ENCODE measurements around the gene TUBB6. TPM values are rescaled to one million over a fixed set of nuclear protein-coding genes. Genes with fewer than 3 reads are reported as not detected.

Gene TUBB6
- total RNA-seq (1 to 10 TPM; 2.1 to 3.1 TPM), polyA plus RNA-seq (1 to 10 TPM in 2 of 3 donors, not detected in 1; 1.2 to 3.1 TPM), total RNA-seq (0 to 0.49 (median 0.23) reads per million in 6 experiments)

GRCh38 chr18:12307701-12308385, at the start of gene TUBB6:
Gene TUBB6 (plus strand): TSS chr18:12308241. CDS start chr18:12308293, 52 bp downstream.
- Mint-ChIP-seq H3K36me3 (peaks cover 6 to 13% (median 10%) of the 10 kb centered on the region in 3 donors), H3K9me3 (peaks cover 0 to 28% (median 8%) of the 10 kb centered on the region in 9 donors), H3K4me1 (peaks cover 3 to 25% (median 15%) of the 10 kb centered on the region in 4 donors), H3K4me3 (peak within 1 kb of the TSS; percentile 57 to 90 (median 78)), H3K27me3 (peaks cover 20 to 55% (median 40%) of the 10 kb centered on the region in 5 donors), H3K27ac (no peak within 1 kb of the TSS)
- POLR2A ChIA-PET = interaction anchor here (1.0 kb wide), 1 partner anchor 69 kb away, joined by 3 read pairs; the partner anchor contains the start of gene AFG3L2
- ATAC-seq (peak; percentile 46 to 71), DNase-seq (peak in 1 of 10 donors; percentile 30)

- Mint-ChIP-seq H3K36me3 (no peaks in the 10 kb centered on the region), H3K27me3 (peaks cover 20 to 45% (median 25%) of the 10 kb centered on the region in 5 donors), H3K4me1 (no peaks in the 10 kb centered on the region), H3K9me3 (no peaks in the 10 kb centered on the region), H3K4me3 (no peak overlapping the region), H3K27ac (no peak overlapping the region)
- POLR2A ChIA-PET = no interaction called here
- DNase-seq (no peak), ATAC-seq (no peak)
These were observed 49.0 kb upstream of the TUBB6 start for GRCh38 chr18:12258719-12259705.

GRCh38 chr18:12262748-12263147, 45.3 kb upstream of the TUBB6 start:
- H3K27ac Mint-ChIP-seq = no peak overlapping the region
- ATAC-seq = no peak
- no peak for DNase-seq
- H3K36me3 Mint-ChIP-seq = no peaks in the 10 kb centered on the region
- H3K27me3 Mint-ChIP-seq = peaks cover 4 to 19% (median 8%) of the 10 kb centered on the region in 5 donors
- no peak overlapping the region for H3K4me3 Mint-ChIP-seq
- H3K9me3 Mint-ChIP-seq = no peaks in the 10 kb centered on the region
- H3K4me1 Mint-ChIP-seq = no peaks in the 10 kb centered on the region
- POLR2A ChIA-PET = no interaction called here

- Mint-ChIP-seq H3K27ac (no peak overlapping the region), H3K4me3 (no peak overlapping the region), H3K4me1 (no peaks in the 10 kb centered on the region), H3K9me3 (no peaks in the 10 kb centered on the region), H3K27me3 (peaks cover 0 to 17% (median 4%) of the 10 kb centered on the region in 5 donors), H3K36me3 (no peaks in the 10 kb centered on the region)
- POLR2A ChIA-PET = no interaction called here
- ATAC-seq (no peak), DNase-seq (no peak)
These were observed 43.2 kb upstream of the TUBB6 start for GRCh38 chr18:12264864-12265263.

GRCh38 chr18:12271376-12272235, 36.4 kb upstream of the TUBB6 start:
- Mint-ChIP-seq H3K4me3 (peak overlapping the region; percentile 46 to 79 (median 68)), H3K4me1 (peaks cover 0 to 5% (median 3%) of the 10 kb centered on the region in 4 donors), H3K9me3 (no peaks in the 10 kb centered on the region), H3K36me3 (no peaks in the 10 kb centered on the region), H3K27me3 (peaks cover 0 to 20% (median 3%) of the 10 kb centered on the region in 5 donors), H3K27ac (peak overlapping the region in 1 of 10 donors; percentile 14)
- POLR2A ChIA-PET = no interaction called here
- DNase-seq = peak; percentile 5 to 68 (median 34)
- ATAC-seq = peak; percentile 83 to 92

- Mint-ChIP-seq H3K27me3 (peaks cover 1 to 29% (median 8%) of the 10 kb centered on the region in 5 donors), H3K27ac (no peak overlapping the region), H3K9me3 (no peaks in the 10 kb centered on the region), H3K36me3 (no peaks in the 10 kb centered on the region), H3K4me3 (no peak overlapping the region), H3K4me1 (peaks cover 0 to 5% (median 3%) of the 10 kb centered on the region in 4 donors)
- no peak for ATAC-seq
- DNase-seq = no peak
- POLR2A ChIA-PET = no interaction called here
These were observed 33.2 kb upstream of the TUBB6 start for GRCh38 chr18:12274793-12275192.

- Mint-ChIP-seq H3K9me3 (no peaks in the 10 kb centered on the region), H3K27me3 (peaks cover 1 to 32% (median 9%) of the 10 kb centered on the region in 5 donors), H3K27ac (peak overlapping the region in 1 of 10 donors; percentile 57), H3K36me3 (no peaks in the 10 kb centered on the region), H3K4me3 (no peak overlapping the region), H3K4me1 (peaks cover 0 to 4% (median 2%) of the 10 kb centered on the region in 4 donors)
- POLR2A ChIA-PET = interaction anchor here (0.7 kb wide), 1 partner anchor 141 kb away, joined by 4 read pairs; no protein-coding TSS in a partner anchor
- DNase-seq = no peak
- no peak for ATAC-seq
These were observed 31.1 kb upstream of the TUBB6 start for GRCh38 chr18:12276736-12277554.

- ATAC-seq = no peak
- POLR2A ChIA-PET = no interaction called here
These were observed 29.8 kb upstream of the TUBB6 start for GRCh38 chr18:12278215-12278671.

GRCh38 chr18:12278741-12279682, 29.0 kb upstream of the TUBB6 start:
- no peaks in the 10 kb centered on the region for H3K36me3 Mint-ChIP-seq
- no peak for ATAC-seq

More at GRCh38 chr18:12278215-12278671, 29.8 kb upstream of the TUBB6 start:
- Mint-ChIP-seq H3K4me3 (no peak overlapping the region), H3K36me3 (no peaks in the 10 kb centered on the region), H3K27me3 (peaks cover 1 to 33% (median 12%) of the 10 kb centered on the region in 5 donors), H3K9me3 (no peaks in the 10 kb centered on the region), H3K27ac (no peak overlapping the region), H3K4me1 (no peaks in the 10 kb centered on the region)
- DNase-seq = no peak

GRCh38 chr18:12279781-12280531, 28.1 kb upstream of the TUBB6 start:
- no peaks in the 10 kb centered on the region for H3K4me1 Mint-ChIP-seq
- H3K36me3 Mint-ChIP-seq = no peaks in the 10 kb centered on the region
- peaks cover 1 to 27% (median 19%) of the 10 kb centered on the region in 5 donors for H3K27me3 Mint-ChIP-seq
- POLR2A ChIA-PET = no interaction called here
- no peak overlapping the region for H3K27ac Mint-ChIP-seq
- no peak overlapping the region for H3K4me3 Mint-ChIP-seq
- H3K9me3 Mint-ChIP-seq = no peaks in the 10 kb centered on the region
- ATAC-seq (no peak), DNase-seq (no peak)

More at GRCh38 chr18:12278741-12279682, 29.0 kb upstream of the TUBB6 start:
- POLR2A ChIA-PET = no interaction called here
- H3K4me1 Mint-ChIP-seq = no peaks in the 10 kb centered on the region
- DNase-seq = no peak
- H3K9me3 Mint-ChIP-seq = no peaks in the 10 kb centered on the region
- peaks cover 1 to 29% (median 12%) of the 10 kb centered on the region in 5 donors for H3K27me3 Mint-ChIP-seq
- H3K27ac Mint-ChIP-seq = no peak overlapping the region
- no peak overlapping the region for H3K4me3 Mint-ChIP-seq
